Measurements from ENCODE around the gene MTUS2.

Gene MTUS2

DNA sequence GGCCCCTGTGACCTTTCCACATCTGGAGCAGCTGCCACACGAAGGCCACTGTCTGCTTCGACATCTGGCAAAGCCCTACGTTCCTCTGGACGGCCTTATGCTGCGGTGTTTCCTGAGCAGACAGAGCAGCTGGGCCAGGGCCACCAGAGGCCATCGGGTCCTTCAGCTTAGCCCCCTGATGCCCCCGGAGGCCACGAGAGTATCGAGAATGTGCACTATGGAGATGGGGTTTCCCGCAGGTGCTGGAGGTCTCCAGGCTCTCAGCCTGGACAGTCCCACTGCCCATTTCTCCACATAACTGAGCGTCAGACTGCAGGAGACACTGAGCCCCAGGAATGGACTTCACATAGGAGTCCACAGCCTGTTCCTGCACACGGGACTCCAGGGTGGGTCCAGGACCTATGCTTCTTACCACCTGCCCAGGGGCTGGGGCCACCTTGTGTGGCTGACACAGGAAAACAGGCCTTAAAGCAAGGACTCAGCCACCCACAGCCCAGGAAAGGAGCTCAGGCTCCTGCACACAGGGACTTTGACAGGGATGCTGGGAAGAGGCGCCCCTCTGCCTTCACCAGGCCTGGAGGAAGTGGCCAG, 694.7 kb downstream of the MTUS2 start:
- Histone ChIP-seq H3K27me3 (ENCODE audit: control insufficient read depth, insufficient read depth, low read length) (no peaks in the 10 kb centered on the region), H3K27ac (ENCODE audit: low read depth, low read length) (no peak overlapping the region), H3K36me3 (ENCODE audit: control insufficient read depth, insufficient read depth, low read length) (peaks cover 85% of the 10 kb centered on the region), H3K9me3 (ENCODE audit: control insufficient read depth, insufficient read depth, low read depth, low read length) (no peaks in the 10 kb centered on the region), H3K4me3 (ENCODE audit: low read depth, low read length) (no peak overlapping the region), H3K9ac (ENCODE audit: low read length) (no peak overlapping the region), H3K4me1 (ENCODE audit: control insufficient read depth, insufficient read depth, low read length) (no peaks in the 10 kb centered on the region)

DNA sequence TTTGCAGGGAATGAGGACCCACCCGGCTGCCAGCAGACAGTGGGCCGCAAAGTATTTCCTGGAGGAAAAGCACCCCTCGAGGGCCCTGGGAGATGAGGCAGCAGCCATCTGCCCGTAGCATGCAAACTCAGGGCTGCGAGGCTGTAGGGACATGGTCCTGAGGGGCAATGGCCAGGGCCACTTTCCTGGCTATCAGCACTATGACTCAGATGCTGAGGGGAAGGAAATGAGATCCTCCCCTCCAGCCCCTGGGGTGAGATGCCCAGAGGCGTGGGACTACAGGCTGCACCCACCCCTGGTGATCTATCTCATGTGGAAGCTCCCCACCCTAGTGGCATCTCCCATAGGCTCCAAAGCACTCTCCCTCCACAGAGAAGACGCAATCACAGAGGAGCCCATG, 695.2 kb downstream of the MTUS2 start:
- Histone ChIP-seq H3K9me3 (ENCODE audit: control insufficient read depth, insufficient read depth, low read depth, low read length) (no peaks in the 10 kb centered on the region), H3K27ac (ENCODE audit: low read depth, low read length) (no peak overlapping the region), H3K4me3 (ENCODE audit: low read depth, low read length) (no peak overlapping the region), H3K27me3 (ENCODE audit: control insufficient read depth, insufficient read depth, low read length) (no peaks in the 10 kb centered on the region), H3K36me3 (ENCODE audit: control insufficient read depth, insufficient read depth, low read length) (peaks cover 91% of the 10 kb centered on the region), H3K4me1 (ENCODE audit: control insufficient read depth, insufficient read depth, low read length) (no peaks in the 10 kb centered on the region), H3K9ac (ENCODE audit: low read length) (no peak overlapping the region)

DNA sequence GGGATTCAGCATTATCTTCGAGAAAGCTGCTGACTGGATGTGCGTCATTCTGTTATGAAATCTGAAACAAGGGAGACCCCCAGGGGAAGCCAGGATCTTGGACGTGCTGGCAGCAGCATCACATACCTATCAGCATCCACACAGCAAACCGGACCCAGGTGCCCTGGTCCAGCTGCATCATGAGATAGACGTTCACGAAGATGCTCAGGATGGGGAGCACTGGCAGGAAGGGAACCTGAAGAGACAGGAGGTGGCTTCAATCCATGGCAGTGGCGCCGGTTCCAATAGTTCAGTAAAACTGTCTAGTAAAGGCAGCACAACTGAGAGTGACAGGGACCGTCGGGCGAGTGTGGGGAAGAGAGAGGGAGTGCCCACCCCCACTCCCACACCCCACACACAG, 695.9 kb downstream of the MTUS2 start:
- H3K27ac ChIP-seq (ENCODE audit: low read depth, low read length), result no peak overlapping the region
- no peaks in the 10 kb centered on the region for H3K4me1 ChIP-seq (ENCODE audit: control insufficient read depth, insufficient read depth, low read length)
- H3K9me3 ChIP-seq (ENCODE audit: control insufficient read depth, insufficient read depth, low read depth, low read length), result no peaks in the 10 kb centered on the region
- no peak overlapping the region for H3K4me3 ChIP-seq (ENCODE audit: low read depth, low read length)
- H3K9ac ChIP-seq (ENCODE audit: low read length), result no peak overlapping the region
- H3K36me3 ChIP-seq (ENCODE audit: control insufficient read depth, insufficient read depth, low read length), result peaks cover 91% of the 10 kb centered on the region
- H3K27me3 ChIP-seq (ENCODE audit: control insufficient read depth, insufficient read depth, low read length), result no peaks in the 10 kb centered on the region

DNA sequence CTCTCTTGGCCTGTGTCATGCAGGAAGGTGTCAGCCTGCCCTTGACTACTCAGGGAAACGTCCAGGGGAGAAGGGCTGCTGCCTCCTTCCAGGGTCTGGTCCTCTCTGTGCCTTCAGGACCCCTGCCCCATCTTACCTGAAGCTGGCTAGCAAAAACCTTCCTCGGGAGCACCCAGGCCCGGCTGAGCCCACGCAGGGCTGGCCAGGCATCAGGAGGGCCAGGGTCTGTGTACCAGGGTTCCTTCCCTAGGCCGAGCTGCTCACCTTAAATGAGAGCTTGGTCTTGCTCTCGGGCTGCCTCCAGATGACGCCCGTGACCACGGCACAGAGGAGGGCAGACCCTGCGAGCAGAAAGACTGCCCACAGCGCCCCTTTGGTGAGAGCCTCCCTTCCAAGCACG, 696.7 kb downstream of the MTUS2 start:
- peaks cover 94% of the 10 kb centered on the region for H3K36me3 ChIP-seq (ENCODE audit: control insufficient read depth, insufficient read depth, low read length)
- no peak overlapping the region for H3K4me3 ChIP-seq (ENCODE audit: low read depth, low read length)
- no peaks in the 10 kb centered on the region for H3K9me3 ChIP-seq (ENCODE audit: control insufficient read depth, insufficient read depth, low read depth, low read length)
- no peak overlapping the region for H3K27ac ChIP-seq (ENCODE audit: low read depth, low read length)
- H3K9ac ChIP-seq (ENCODE audit: low read length), result no peak overlapping the region
- no peaks in the 10 kb centered on the region for H3K4me1 ChIP-seq (ENCODE audit: control insufficient read depth, insufficient read depth, low read length)
- H3K27me3 ChIP-seq (ENCODE audit: control insufficient read depth, insufficient read depth, low read length), result no peaks in the 10 kb centered on the region

DNA sequence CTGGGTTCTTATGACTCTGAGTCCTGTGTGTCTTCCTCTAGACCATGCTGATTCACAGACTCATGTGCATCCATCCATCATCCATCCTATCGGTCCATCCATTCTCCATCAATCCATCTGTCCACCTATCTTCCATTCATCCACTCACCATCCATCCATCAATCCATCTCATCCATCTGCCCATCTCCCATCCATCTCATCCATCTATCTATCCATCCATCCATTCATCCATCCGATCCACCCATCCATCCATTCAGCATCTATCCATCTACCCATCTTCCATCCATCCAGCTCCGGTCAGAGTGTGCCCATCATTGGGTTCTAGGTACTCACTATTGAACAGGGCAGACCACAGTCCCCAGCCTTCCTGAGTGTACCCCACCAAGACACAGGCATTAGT, 699.8 kb downstream of the MTUS2 start:
- Histone ChIP-seq H3K4me1 (ENCODE audit: control insufficient read depth, insufficient read depth, low read length) (peaks cover 13% of the 10 kb centered on the region), H3K27ac (ENCODE audit: low read depth, low read length) (no peak overlapping the region), H3K9ac (ENCODE audit: low read length) (no peak overlapping the region), H3K36me3 (ENCODE audit: control insufficient read depth, insufficient read depth, low read length) (peaks cover 98% of the 10 kb centered on the region), H3K9me3 (ENCODE audit: control insufficient read depth, insufficient read depth, low read depth, low read length) (no peaks in the 10 kb centered on the region), H3K4me3 (ENCODE audit: low read depth, low read length) (no peak overlapping the region), H3K27me3 (ENCODE audit: control insufficient read depth, insufficient read depth, low read length) (no peaks in the 10 kb centered on the region)

DNA sequence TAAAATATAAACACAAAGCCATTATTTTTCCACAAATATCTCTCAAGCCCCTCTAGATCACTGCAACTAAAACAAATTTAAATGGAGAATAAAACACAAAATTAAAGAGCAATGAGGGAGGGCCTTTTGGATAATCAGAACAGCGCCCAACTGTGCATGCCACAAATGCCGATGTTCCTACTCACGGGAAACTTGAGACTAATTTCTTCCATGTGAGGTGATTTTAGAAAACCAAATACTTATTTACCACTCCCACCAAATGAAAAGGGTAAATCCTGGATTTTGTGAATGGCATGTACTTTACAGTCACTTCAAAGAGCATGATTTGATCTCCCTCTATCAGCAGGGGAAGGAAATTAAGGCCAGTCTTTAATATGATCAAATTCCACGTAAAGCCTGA, 700.5 kb downstream of the MTUS2 start:
- no peaks in the 10 kb centered on the region for H3K9me3 ChIP-seq (ENCODE audit: control insufficient read depth, insufficient read depth, low read depth, low read length)
- H3K4me3 ChIP-seq (ENCODE audit: low read depth, low read length), result no peak overlapping the region
- H3K27ac ChIP-seq (ENCODE audit: low read depth, low read length), result no peak overlapping the region
- no peaks in the 10 kb centered on the region for H3K27me3 ChIP-seq (ENCODE audit: control insufficient read depth, insufficient read depth, low read length)
- no peak overlapping the region for H3K9ac ChIP-seq (ENCODE audit: low read length)
- peaks cover 13% of the 10 kb centered on the region for H3K4me1 ChIP-seq (ENCODE audit: control insufficient read depth, insufficient read depth, low read length)
- H3K36me3 ChIP-seq (ENCODE audit: control insufficient read depth, insufficient read depth, low read length), result peaks cover 95% of the 10 kb centered on the region

DNA sequence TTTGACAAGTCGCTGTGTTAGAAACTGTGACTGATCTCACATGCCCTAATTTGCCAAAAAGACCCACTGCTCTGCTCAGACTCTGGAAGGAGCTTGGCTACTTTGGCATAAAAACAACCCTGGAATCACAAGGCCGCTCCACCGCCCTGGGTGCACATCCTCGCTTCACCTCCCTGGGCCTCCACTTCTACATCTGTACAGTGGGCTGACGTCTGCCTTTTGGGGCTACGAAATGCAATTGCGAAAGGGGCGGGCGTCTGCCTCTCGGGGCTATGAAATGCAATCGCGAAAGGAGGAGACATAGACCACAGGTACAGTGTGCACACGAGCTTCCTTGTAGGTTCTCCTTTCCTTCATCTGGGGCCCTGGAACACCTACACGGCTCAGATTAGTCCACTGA, 701.2 kb downstream of the MTUS2 start:
- no peak overlapping the region for H3K4me3 ChIP-seq (ENCODE audit: low read depth, low read length)
- peaks cover 13% of the 10 kb centered on the region for H3K4me1 ChIP-seq (ENCODE audit: control insufficient read depth, insufficient read depth, low read length)
- no peak overlapping the region for H3K27ac ChIP-seq (ENCODE audit: low read depth, low read length)
- no peaks in the 10 kb centered on the region for H3K27me3 ChIP-seq (ENCODE audit: control insufficient read depth, insufficient read depth, low read length)
- no peaks in the 10 kb centered on the region for H3K9me3 ChIP-seq (ENCODE audit: control insufficient read depth, insufficient read depth, low read depth, low read length)
- no peak overlapping the region for H3K9ac ChIP-seq (ENCODE audit: low read length)
- H3K36me3 ChIP-seq (ENCODE audit: control insufficient read depth, insufficient read depth, low read length), result peaks cover 88% of the 10 kb centered on the region

DNA sequence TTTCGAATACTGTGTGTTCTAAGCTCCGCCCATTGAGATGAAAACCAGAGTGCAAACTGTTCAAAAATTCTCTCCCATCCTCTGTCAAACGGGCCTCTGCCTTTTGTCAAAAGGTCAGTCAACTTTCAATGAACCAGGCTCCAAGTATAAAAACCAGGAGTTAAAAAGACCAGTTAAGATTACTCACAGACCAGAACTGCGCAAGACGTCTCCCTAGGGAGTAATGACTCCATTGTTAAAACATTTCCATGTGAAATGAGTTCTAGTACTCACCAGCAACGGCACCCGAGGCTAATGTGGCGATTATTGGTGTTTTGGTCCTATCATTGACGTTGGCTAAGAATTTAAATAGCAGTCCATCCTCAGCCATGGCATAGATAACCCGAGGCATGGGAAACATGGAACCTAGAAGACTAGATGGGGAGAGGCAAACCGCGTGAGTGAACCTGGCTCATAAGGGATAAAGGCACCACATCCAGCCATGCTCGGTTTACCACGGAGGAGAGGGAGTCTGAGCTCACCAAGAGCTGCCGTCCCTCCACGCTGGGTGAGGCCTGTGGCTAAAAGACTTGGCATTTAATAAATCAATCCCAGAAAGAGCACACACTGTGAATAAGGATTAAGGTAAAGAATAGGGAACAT, 702.0 kb downstream of the MTUS2 start:
- H3K9ac ChIP-seq (ENCODE audit: low read length), result no peak overlapping the region
- H3K4me3 ChIP-seq (ENCODE audit: low read depth, low read length), result no peak overlapping the region
- no peak overlapping the region for H3K27ac ChIP-seq (ENCODE audit: low read depth, low read length)
- peaks cover 13% of the 10 kb centered on the region for H3K4me1 ChIP-seq (ENCODE audit: control insufficient read depth, insufficient read depth, low read length)
- peaks cover 88% of the 10 kb centered on the region for H3K36me3 ChIP-seq (ENCODE audit: control insufficient read depth, insufficient read depth, low read length)
- no peaks in the 10 kb centered on the region for H3K27me3 ChIP-seq (ENCODE audit: control insufficient read depth, insufficient read depth, low read length)
- no peaks in the 10 kb centered on the region for H3K9me3 ChIP-seq (ENCODE audit: control insufficient read depth, insufficient read depth, low read depth, low read length)

DNA sequence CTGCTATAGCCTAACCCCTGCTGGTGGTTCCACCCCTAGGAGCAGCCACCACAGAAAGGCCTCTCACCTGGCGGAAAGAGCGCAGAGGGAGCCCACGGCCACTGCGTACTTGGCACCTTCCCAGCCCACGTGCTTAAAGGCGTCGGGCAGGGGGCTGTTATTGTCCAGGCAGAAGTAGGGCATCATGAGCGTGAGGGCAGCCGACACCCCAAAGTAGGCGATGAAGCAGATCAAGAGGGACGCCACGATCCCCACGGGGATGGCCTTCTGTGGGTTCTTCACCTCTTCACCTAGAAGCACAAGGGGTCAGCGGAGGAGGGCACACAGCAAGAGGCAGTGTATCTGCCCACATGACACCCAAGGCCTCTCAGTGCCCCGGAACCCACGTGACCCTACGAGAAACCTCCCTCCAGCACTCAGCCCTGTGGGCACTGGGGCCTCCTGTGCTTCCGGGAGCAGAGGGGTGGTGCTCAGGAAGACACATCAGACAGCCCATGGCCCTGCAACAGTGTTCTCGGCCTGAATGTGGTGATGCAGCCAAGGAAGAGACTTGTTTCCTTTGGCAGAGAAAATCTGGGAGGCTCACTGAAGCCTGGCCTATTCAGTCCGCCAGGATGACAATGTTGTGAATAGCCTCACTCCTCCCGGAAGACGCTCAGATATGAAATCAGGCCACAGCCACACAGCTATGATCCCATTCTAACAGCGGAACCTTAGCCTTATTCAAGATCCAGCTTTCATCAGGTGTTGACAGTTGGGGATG, 703.2 kb downstream of the MTUS2 start:
- peaks cover 88% of the 10 kb centered on the region for H3K36me3 ChIP-seq (ENCODE audit: control insufficient read depth, insufficient read depth, low read length)
- H3K27me3 ChIP-seq (ENCODE audit: control insufficient read depth, insufficient read depth, low read length), result no peaks in the 10 kb centered on the region
- H3K9me3 ChIP-seq (ENCODE audit: control insufficient read depth, insufficient read depth, low read depth, low read length), result no peaks in the 10 kb centered on the region
- no peak overlapping the region for H3K4me3 ChIP-seq (ENCODE audit: low read depth, low read length)
- H3K4me1 ChIP-seq (ENCODE audit: control insufficient read depth, insufficient read depth, low read length), result peaks cover 13% of the 10 kb centered on the region
- H3K27ac ChIP-seq (ENCODE audit: low read depth, low read length), result no peak overlapping the region
- no peak overlapping the region for H3K9ac ChIP-seq (ENCODE audit: low read length)

DNA sequence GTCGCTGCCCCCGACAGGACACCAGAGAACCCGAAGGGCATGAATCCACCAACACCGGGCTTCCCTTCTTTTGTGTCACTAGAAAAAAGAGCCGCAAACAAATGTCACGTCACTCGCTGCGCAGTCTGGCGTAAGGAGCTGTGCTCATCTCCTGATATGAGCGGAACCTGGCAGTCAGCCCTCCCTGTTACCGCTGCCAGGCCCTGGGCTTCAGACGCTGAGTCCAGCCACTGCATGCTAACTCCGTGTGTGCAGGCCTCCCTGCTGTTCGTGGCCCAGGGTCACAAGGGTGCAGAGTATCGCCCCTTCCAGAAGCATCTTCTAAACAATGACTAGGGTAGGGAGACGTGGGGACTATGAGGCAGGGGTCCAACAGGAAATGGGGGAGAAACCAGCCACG, 704.0 kb downstream of the MTUS2 start:
- Histone ChIP-seq H3K36me3 (ENCODE audit: control insufficient read depth, insufficient read depth, low read length) (peaks cover 87% of the 10 kb centered on the region), H3K9ac (ENCODE audit: low read length) (no peak overlapping the region), H3K27me3 (ENCODE audit: control insufficient read depth, insufficient read depth, low read length) (no peaks in the 10 kb centered on the region), H3K4me3 (ENCODE audit: low read depth, low read length) (no peak overlapping the region), H3K4me1 (ENCODE audit: control insufficient read depth, insufficient read depth, low read length) (peaks cover 13% of the 10 kb centered on the region), H3K9me3 (ENCODE audit: control insufficient read depth, insufficient read depth, low read depth, low read length) (no peaks in the 10 kb centered on the region), H3K27ac (ENCODE audit: low read depth, low read length) (no peak overlapping the region)

DNA sequence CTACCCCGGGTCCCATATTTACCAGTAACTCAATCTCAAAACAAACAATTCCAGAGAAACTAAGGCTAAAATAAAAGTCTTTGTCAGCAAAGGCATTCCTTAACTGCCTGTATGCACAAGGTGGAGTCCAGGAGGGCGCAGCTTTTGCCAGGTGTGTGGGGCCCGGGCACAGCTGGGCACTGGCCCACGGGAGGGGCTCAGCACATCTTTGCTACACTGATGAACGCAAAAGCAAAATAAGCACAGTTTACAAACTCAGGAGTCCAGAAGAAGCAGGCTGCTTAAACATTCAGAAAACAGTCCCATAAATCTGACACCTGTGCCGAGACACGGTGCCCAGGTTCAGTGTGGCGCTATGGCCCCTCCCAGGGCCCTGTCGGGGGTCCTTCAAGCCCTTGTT, 704.5 kb downstream of the MTUS2 start:
- Histone ChIP-seq H3K36me3 (ENCODE audit: control insufficient read depth, insufficient read depth, low read length) (peaks cover 87% of the 10 kb centered on the region), H3K9ac (ENCODE audit: low read length) (no peak overlapping the region), H3K4me3 (ENCODE audit: low read depth, low read length) (no peak overlapping the region), H3K9me3 (ENCODE audit: control insufficient read depth, insufficient read depth, low read depth, low read length) (no peaks in the 10 kb centered on the region), H3K4me1 (ENCODE audit: control insufficient read depth, insufficient read depth, low read length) (peaks cover 13% of the 10 kb centered on the region), H3K27ac (ENCODE audit: low read depth, low read length) (no peak overlapping the region), H3K27me3 (ENCODE audit: control insufficient read depth, insufficient read depth, low read length) (no peaks in the 10 kb centered on the region)
